RWPE2 (cell line): ENCODE measurements around the gene KRT6B.
A peak's percentile ranks its signal among the peaks of the same experiment; 100 is the strongest.
"Not testable (repeated sequence)": the region's sequence is repeated elsewhere in the genome, so short reads cannot be mapped to it uniquely, and the experiment has no call there.

Experiments used
- ATAC-seq: fragments of 200-7000 bp; cut with Tn5 transposase; 3 replicates; pipeline ENCODE4 v1.9.1; 2021; ENCODE audit warnings: low read depth
- DNase-seq: peaks from one replicate; pipeline ENCODE4 v3.0.0-alpha.2; 2020; ENCODE audit warnings: low spot score
- H3K27ac ChIP-seq: fragments of 450-650 bp; 2 replicates; pipeline ENCODE4 v1.5.1; 2017; ENCODE audit warnings: mild to moderate bottlenecking; ENCODE audit not compliant: poor library complexity, severe bottlenecking
- H3K27me3 ChIP-seq: fragments of 250-450 bp; sonication (Bioruptor Pico); 2 replicates; pipeline ENCODE4 v1.5.1; 2021; ENCODE audit warnings: mild to moderate bottlenecking, moderate library complexity; ENCODE audit not compliant: insufficient read depth, poor library complexity, severe bottlenecking
- H3K36me3 ChIP-seq: fragments of 250-450 bp; sonication (Bioruptor Pico); 2 replicates; pipeline ENCODE4 v1.5.1; 2020; ENCODE audit warnings: low read depth, mild to moderate bottlenecking, moderate library complexity
- H3K4me1 ChIP-seq: fragments of 250-450 bp; sonication (Bioruptor Pico); 2 replicates; pipeline ENCODE4 v1.5.1; 2021; ENCODE audit warnings: mild to moderate bottlenecking, moderate library complexity; ENCODE audit not compliant: insufficient read depth, poor library complexity, severe bottlenecking
- H3K4me3 ChIP-seq: fragments of 250-450 bp; sonication (Bioruptor Pico); 2 replicates; pipeline ENCODE4 v1.5.1; 2021; ENCODE audit warnings: mild to moderate bottlenecking, moderate library complexity; ENCODE audit not compliant: severe bottlenecking
- H3K9me3 ChIP-seq: fragments of 250-450 bp; sonication (Bioruptor Pico); 2 replicates; pipeline ENCODE4 v1.5.1; 2021; ENCODE audit warnings: mild to moderate bottlenecking, moderate library complexity; ENCODE audit not compliant: severe bottlenecking
- TF ChIP-seq, protein P1 (sequence below): fragments of 450-650 bp; IDR thresholded peaks from one replicate; pipeline ENCODE4 v1.5.1; 2017; ENCODE audit warnings: mild to moderate bottlenecking, moderate library complexity; ENCODE audit not compliant: poor library complexity, severe bottlenecking

The KRT6B gene

GRCh38 chr12:52455821-52456220 is 3.9 kb upstream of the KRT6B start:
- no peak for DNase-seq
- ATAC-seq, result peak; percentile 20; the same call in 1 of the 3 replicates
- TF ChIP-seq, protein P1, sequence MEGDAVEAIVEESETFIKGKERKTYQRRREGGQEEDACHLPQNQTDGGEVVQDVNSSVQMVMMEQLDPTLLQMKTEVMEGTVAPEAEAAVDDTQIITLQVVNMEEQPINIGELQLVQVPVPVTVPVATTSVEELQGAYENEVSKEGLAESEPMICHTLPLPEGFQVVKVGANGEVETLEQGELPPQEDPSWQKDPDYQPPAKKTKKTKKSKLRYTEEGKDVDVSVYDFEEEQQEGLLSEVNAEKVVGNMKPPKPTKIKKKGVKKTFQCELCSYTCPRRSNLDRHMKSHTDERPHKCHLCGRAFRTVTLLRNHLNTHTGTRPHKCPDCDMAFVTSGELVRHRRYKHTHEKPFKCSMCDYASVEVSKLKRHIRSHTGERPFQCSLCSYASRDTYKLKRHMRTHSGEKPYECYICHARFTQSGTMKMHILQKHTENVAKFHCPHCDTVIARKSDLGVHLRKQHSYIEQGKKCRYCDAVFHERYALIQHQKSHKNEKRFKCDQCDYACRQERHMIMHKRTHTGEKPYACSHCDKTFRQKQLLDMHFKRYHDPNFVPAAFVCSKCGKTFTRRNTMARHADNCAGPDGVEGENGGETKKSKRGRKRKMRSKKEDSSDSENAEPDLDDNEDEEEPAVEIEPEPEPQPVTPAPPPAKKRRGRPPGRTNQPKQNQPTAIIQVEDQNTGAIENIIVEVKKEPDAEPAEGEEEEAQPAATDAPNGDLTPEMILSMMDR, result no peak
- H3K4me1 ChIP-seq, result peaks cover 34% of the 10 kb centered on the region
- peak overlapping the region; percentile 83 for H3K27ac ChIP-seq
- H3K4me3 ChIP-seq, result no peak overlapping the region
- H3K36me3 ChIP-seq, result no peaks in the 10 kb centered on the region
- no peaks in the 10 kb centered on the region for H3K9me3 ChIP-seq
- no peaks in the 10 kb centered on the region for H3K27me3 ChIP-seq

DNA sequence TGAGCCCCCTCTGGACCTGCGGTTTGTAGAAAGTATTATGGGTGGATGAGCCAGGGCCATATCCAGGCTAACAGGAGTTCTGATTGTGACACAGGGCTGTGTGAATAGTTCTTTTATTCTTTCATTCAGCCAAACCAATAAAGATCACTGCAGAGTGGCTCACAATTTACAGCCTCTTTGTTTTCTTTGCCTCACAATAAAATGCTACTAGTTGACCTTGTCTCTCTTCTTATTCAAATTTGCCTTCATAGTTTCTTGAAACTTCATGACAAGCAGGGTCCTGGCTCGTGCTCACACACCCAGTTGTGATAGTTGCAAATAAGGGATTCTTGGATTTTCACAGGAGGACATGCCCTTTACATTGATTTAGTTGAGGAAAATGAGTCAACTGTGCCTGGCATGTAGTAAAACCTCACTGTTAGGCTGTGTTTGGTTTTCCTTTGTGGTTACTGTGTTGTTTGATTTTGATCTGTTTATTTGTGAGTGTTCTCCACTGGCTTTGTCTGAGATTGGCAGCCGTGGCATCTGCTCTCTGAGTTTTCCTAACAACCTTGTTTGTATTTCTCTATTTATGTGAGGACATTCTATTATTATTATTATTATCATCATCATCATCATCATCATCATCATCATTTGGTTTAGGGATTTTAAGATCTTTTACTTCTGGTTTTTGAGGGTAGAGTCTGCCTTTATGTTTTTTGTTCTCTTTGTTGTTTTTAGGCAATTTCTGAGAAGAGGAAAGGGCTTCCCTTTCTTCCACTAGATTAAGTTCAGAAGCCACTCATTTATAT is 2.7 kb upstream of the KRT6B start:
- DNase-seq (no peak), ATAC-seq (no peak)
- TF ChIP-seq, protein P1, result no peak
- H3K27ac ChIP-seq, result peak overlapping the region; percentile 83
- no peak overlapping the region for H3K4me3 ChIP-seq
- H3K36me3 ChIP-seq, result no peaks in the 10 kb centered on the region
- H3K27me3 ChIP-seq, result no peaks in the 10 kb centered on the region
- H3K9me3 ChIP-seq, result no peaks in the 10 kb centered on the region
- H3K4me1 ChIP-seq, result peaks cover 34% of the 10 kb centered on the region

GRCh38 chr12:52448228-52448627 is 3.7 kb downstream of the KRT6B start:
- H3K27me3 ChIP-seq, result no peaks in the 10 kb centered on the region
- no peaks in the 10 kb centered on the region for H3K9me3 ChIP-seq
- H3K4me1 ChIP-seq, result peaks cover 15% of the 10 kb centered on the region
- ATAC-seq, result no peak
- DNase-seq, result no peak
- no peak overlapping the region for H3K27ac ChIP-seq
- TF ChIP-seq, protein P1, result no peak
- H3K4me3 ChIP-seq, result no peak overlapping the region
- no peaks in the 10 kb centered on the region for H3K36me3 ChIP-seq

- not testable (repeated sequence) for H3K9me3 ChIP-seq, H3K4me3 ChIP-seq, H3K27me3 ChIP-seq, H3K27ac ChIP-seq, H3K36me3 ChIP-seq, ATAC-seq, DNase-seq
- H3K4me1 ChIP-seq, result peaks cover 11% of the 10 kb centered on the region
Observed at GRCh38 chr12:52447196-52447595, 4.8 kb downstream of the KRT6B start.

GRCh38 chr12:52446367-52447045 is 5.4 kb downstream of the KRT6B start:
- Histone ChIP-seq H3K36me3 (no peaks in the 10 kb centered on the region), H3K4me3 (no peak overlapping the region), H3K4me1 (peaks cover 18% of the 10 kb centered on the region), H3K27me3 (no peaks in the 10 kb centered on the region), H3K27ac (no peak overlapping the region), H3K9me3 (no peaks in the 10 kb centered on the region)
- ATAC-seq, result no peak
- TF ChIP-seq, protein P1, result no peak
- DNase-seq, result no peak
